CD14-positive monocyte (primary cell): ENCODE results near the gene MFGE8. TPM values are rescaled to one million over a fixed set of nuclear protein-coding genes. Genes with fewer than 3 reads are reported as not detected.

ENCODE experiments used
- DNase-seq, 3 donors: peaks; one replicate each; pipeline ENCODE4 v3.0.0-alpha.2; 2011 to 2022
- H2AFZ ChIP-seq: 2 replicates; pipeline ENCODE4 v1.6.0; 2012; ENCODE audit warnings: mild to moderate bottlenecking, low read depth, low read length, inconsistent platforms; ENCODE audit not compliant: insufficient read depth, poor library complexity, severe bottlenecking
- H3K27ac ChIP-seq, 2 donors: 1 replicate in 1 of 2; 2 replicates in 1 of 2; pipeline ENCODE4 v1.5.1; 2012 to 2013; ENCODE audit warnings: low read length in 2 of 2, control low read depth in 1 of 2, inconsistent platforms in 1 of 2, low read depth in 1 of 2, mild to moderate bottlenecking in 1 of 2
- H3K27me3 ChIP-seq, 2 donors: one replicate each; pipeline versions ENCODE4 v1.6.0 to v1.6.1; 2011 to 2013; ENCODE audit warnings: low read length in 2 of 2; ENCODE audit not compliant: control insufficient read depth in 2 of 2, insufficient read depth in 2 of 2
- H3K36me3 ChIP-seq, 2 donors: replicated peaks in 1 of 2; 1 replicate in 1 of 2; 2 replicates in 1 of 2; pipeline versions ENCODE4 v1.5.1 to v1.6.1; 2012 to 2013; ENCODE audit warnings: low read length in 2 of 2, control low read depth in 1 of 2, inconsistent platforms in 1 of 2, mild to moderate bottlenecking in 1 of 2; ENCODE audit not compliant: insufficient read depth in 2 of 2, control insufficient read depth in 1 of 2
- H3K4me1 ChIP-seq, 2 donors: 1 replicate in 1 of 2; 2 replicates in 1 of 2; pipeline versions ENCODE4 v1.5.1 to v1.6.1; 2012 to 2013; ENCODE audit warnings: low read length in 2 of 2, control low read depth in 1 of 2, inconsistent platforms in 1 of 2, mild to moderate bottlenecking in 1 of 2, moderate library complexity in 1 of 2; ENCODE audit not compliant: insufficient read depth in 2 of 2, control insufficient read depth in 1 of 2
- H3K4me2 ChIP-seq: replicated peaks from 2 replicates; pipeline ENCODE3; 2012; ENCODE audit warnings: low read length, moderate library complexity, mild to moderate bottlenecking; ENCODE audit not compliant: poor library complexity, severe bottlenecking; ENCODE audit errors: extremely low read depth
- H3K4me3 ChIP-seq, 3 experiments: fragments of 200-600 bp in 1 of 3; sonication (generic) in 1 of 3; replicated peaks in 1 of 3; 1 replicate in 2 of 3; 2 replicates in 1 of 3; pipeline ENCODE4 v1.5.1; 2011 to 2013; ENCODE audit warnings: low read length in 3 of 3, mild to moderate bottlenecking in 3 of 3, control low read depth in 2 of 3, low read depth in 2 of 3, inconsistent platforms in 1 of 3, moderate library complexity in 1 of 3
- H3K79me2 ChIP-seq: 2 replicates; pipeline ENCODE4 v1.6.0; 2012; ENCODE audit warnings: mild to moderate bottlenecking, control low read depth, inconsistent platforms, low read length, moderate library complexity; ENCODE audit not compliant: insufficient read depth
- H3K9ac ChIP-seq: 2 replicates; pipeline ENCODE4 v1.6.0; 2017; ENCODE audit warnings: low read length, mild to moderate bottlenecking; ENCODE audit not compliant: insufficient read depth, poor library complexity, severe bottlenecking
- H3K9me3 ChIP-seq, 2 donors: replicated peaks in 1 of 2; 1 replicate in 1 of 2; 2 replicates in 1 of 2; pipeline versions ENCODE4 v1.5.1 to v1.6.1; 2012 to 2013; ENCODE audit warnings: low read length in 2 of 2, control low read depth in 1 of 2; ENCODE audit not compliant: control insufficient read depth in 1 of 2, insufficient read depth in 1 of 2
- H4K20me1 ChIP-seq: 2 replicates; pipeline ENCODE4 v1.6.0; 2012; ENCODE audit warnings: mild to moderate bottlenecking, low read length, control low read depth, moderate library complexity; ENCODE audit not compliant: insufficient read depth
- H3K27ac Mint-ChIP-seq, 7 donors: one replicate each; pipeline ENCODE4 v1.8.0; 2020; ENCODE audit warnings: mild to moderate bottlenecking in 7 of 7, mixed read lengths in 7 of 7, moderate library complexity in 6 of 7, inconsistent platforms in 2 of 7
- H3K27me3 Mint-ChIP-seq, 3 donors: one replicate each; pipeline ENCODE4 v1.8.0; 2021 to 2022; ENCODE audit warnings: low read depth in 3 of 3, mild to moderate bottlenecking in 3 of 3, mixed read lengths in 3 of 3, moderate library complexity in 3 of 3, inconsistent platforms in 1 of 3
- H3K36me3 Mint-ChIP-seq, 2 donors: one replicate each; pipeline ENCODE4 v1.8.0; 2020; ENCODE audit warnings: mixed read lengths in 2 of 2, inconsistent platforms in 1 of 2, mild to moderate bottlenecking in 1 of 2
- H3K4me1 Mint-ChIP-seq: one replicate; pipeline ENCODE4 v1.8.0; 2020; ENCODE audit warnings: mild to moderate bottlenecking, mixed read lengths
- H3K4me3 Mint-ChIP-seq, 2 donors: one replicate each; pipeline ENCODE4 v1.8.0; 2020; ENCODE audit warnings: mild to moderate bottlenecking in 2 of 2, mixed read lengths in 2 of 2, moderate library complexity in 1 of 2
- H3K9me3 Mint-ChIP-seq, 7 donors: one replicate each; pipeline ENCODE4 v1.8.0; 2020 to 2022; ENCODE audit warnings: mixed read lengths in 7 of 7, mild to moderate bottlenecking in 6 of 7, moderate library complexity in 6 of 7, inconsistent platforms in 2 of 7
- WGBS: methylation state at CpG from one replicate; pipeline ENCODE4 v1.1.5; 2013; ENCODE audit warnings: missing lambda C conversion rate; ENCODE audit not compliant: insufficient coverage; 5-methylcytosine and 5-hydroxymethylcytosine counted together
- intact Hi-C, 2 donors: fragments of 100-400 bp; cut with micrococcal nuclease; formaldehyde crosslinking; loops; one replicate each; pipeline versions ENCODE4 v1.15.0 to v1.15.1; 2023
- polyA plus RNA-seq, 3 donors: library from polyadenylated mRNA; depleted of rRNA in 1 of 3; unstranded in 2 of 3; stranded (reverse) in 1 of 3; fragments of 300-500 nt in 2 of 3; fragments of >200 nt in 1 of 3; fragmentation: Illumina TruSeq in 2 of 3; gene quantifications; 1 replicate in 2 of 3; 2 replicates in 1 of 3; pipeline ENCODE4 v1.2.3, GENCODE V29; 2012 to 2021
- TF ChIP-seq, protein P1 (sequence below): fragments of 200-600 bp; IDR thresholded peaks from one replicate; pipeline ENCODE4 v1.8.0; 2022; ENCODE audit warnings: antibody characterized with exemption, mild to moderate bottlenecking

MFGE8 gene
- polyA plus RNA-seq, 3 donors, result 2.7 TPM; not detected in 2

DNA sequence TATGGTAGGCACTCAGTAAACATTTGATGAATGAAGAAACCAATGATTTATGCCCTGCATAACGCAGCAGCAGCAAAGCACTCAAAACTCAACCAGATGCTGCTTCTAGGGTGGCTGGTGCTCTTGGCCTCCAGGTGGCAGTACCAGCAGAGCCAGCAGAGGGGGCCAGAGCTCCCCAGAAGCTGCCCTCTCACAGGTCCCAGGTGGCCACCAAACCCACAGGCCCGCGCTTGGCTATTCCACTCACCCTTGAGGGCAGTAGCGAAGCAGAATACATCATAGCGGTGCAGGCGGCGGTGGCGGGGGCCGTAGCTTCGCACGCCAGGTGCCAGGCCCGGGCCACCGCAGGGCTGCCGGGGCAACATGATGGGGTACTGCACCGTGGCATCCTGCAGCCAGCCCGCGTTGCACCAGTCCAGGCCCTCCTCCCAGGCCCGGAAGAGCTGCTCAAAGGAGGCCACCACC lies 34.4 kb downstream of the MFGE8 start:
- Histone ChIP-seq H3K27me3 (no peaks in the 10 kb centered on the region), H4K20me1 (no peaks in the 10 kb centered on the region), H3K79me2 (no peaks in the 10 kb centered on the region), H3K36me3 (no peaks in the 10 kb centered on the region), H3K4me2 (no peak overlapping the region), H3K9ac (no peak overlapping the region), H3K27ac (no peak overlapping the region), H2AFZ (no peak overlapping the region), H3K4me1 (no peaks in the 10 kb centered on the region), H3K4me3 (no peak overlapping the region), H3K9me3 (no peaks in the 10 kb centered on the region)
- Mint-ChIP-seq H3K9me3 (no peaks in the 10 kb centered on the region), H3K4me3 (no peak overlapping the region), H3K27ac (no peak overlapping the region), H3K36me3 (no peaks in the 10 kb centered on the region), H3K4me1 (no peaks in the 10 kb centered on the region), H3K27me3 (peaks cover 0 to 5% (median 2%) of the 10 kb centered on the region in 3 donors)
- TF ChIP-seq, protein P1, sequence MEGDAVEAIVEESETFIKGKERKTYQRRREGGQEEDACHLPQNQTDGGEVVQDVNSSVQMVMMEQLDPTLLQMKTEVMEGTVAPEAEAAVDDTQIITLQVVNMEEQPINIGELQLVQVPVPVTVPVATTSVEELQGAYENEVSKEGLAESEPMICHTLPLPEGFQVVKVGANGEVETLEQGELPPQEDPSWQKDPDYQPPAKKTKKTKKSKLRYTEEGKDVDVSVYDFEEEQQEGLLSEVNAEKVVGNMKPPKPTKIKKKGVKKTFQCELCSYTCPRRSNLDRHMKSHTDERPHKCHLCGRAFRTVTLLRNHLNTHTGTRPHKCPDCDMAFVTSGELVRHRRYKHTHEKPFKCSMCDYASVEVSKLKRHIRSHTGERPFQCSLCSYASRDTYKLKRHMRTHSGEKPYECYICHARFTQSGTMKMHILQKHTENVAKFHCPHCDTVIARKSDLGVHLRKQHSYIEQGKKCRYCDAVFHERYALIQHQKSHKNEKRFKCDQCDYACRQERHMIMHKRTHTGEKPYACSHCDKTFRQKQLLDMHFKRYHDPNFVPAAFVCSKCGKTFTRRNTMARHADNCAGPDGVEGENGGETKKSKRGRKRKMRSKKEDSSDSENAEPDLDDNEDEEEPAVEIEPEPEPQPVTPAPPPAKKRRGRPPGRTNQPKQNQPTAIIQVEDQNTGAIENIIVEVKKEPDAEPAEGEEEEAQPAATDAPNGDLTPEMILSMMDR, result peak; percentile 39
- intact Hi-C loops, result no loop called here
- 81% methylated on average over 18 of the region's 18 CpGs for WGBS
- no peak for DNase-seq

DNA sequence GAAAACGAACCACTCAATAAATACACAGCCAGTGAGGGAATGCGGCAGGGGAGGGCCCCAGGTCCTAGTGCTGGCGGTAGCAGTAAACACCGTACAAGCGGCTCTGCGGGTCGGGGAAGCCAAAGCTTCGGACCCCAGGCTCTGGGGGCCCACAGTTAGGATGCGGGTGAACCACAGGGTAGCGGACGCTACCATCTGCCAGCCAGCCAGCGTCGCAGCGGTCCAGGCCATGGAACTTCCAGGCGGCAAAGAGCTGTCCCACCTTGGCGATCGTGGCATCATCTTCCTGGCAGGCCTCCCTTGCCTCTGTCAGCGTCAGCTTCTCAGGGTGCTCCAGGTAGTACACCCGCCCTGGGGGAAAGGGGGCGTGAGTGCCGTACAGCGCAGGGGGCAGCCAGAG lies 35.3 kb downstream of the MFGE8 start:
- Mint-ChIP-seq H3K4me1 (no peaks in the 10 kb centered on the region), H3K27ac (no peak overlapping the region), H3K36me3 (no peaks in the 10 kb centered on the region), H3K9me3 (no peaks in the 10 kb centered on the region), H3K27me3 (peaks cover 0 to 5% (median 2%) of the 10 kb centered on the region in 3 donors), H3K4me3 (no peak overlapping the region)
- TF ChIP-seq, protein P1, result no peak
- Histone ChIP-seq H3K9me3 (no peaks in the 10 kb centered on the region), H3K36me3 (no peaks in the 10 kb centered on the region), H3K27me3 (no peaks in the 10 kb centered on the region), H3K27ac (no peak overlapping the region), H3K9ac (no peak overlapping the region), H3K4me1 (no peaks in the 10 kb centered on the region), H3K79me2 (no peaks in the 10 kb centered on the region), H3K4me3 (no peak overlapping the region), H2AFZ (no peak overlapping the region), H4K20me1 (no peaks in the 10 kb centered on the region), H3K4me2 (no peak overlapping the region)
- 93% methylated on average over 21 of the region's 22 CpGs for WGBS
- DNase-seq, result no peak
- intact Hi-C loops, result no loop called here
